GM12878 (cell line): ENCODE measurements around the gene DTD1.
A peak's percentile ranks its signal among the peaks of the same experiment; 100 is the strongest.

ENCODE experiments used
- FOXM1 ChIP-seq: IDR thresholded peaks from 2 replicates; pipeline ENCODE4 v1.6.1; 2012; ENCODE audit warnings: low read depth, mild to moderate bottlenecking, inconsistent platforms, low read length, moderate library complexity
- HDAC6 ChIP-seq: fragments of 200-600 bp; sonication (generic); IDR thresholded peaks from one replicate; pipeline ENCODE4 v1.8.0; 2017; ENCODE audit warnings: antibody characterized with exemption; ENCODE audit not compliant: unreplicated experiment
- TF ChIP-seq, protein P1 (sequence below): IDR thresholded peaks from 2 replicates; pipeline ENCODE4 v1.6.1; 2011; ENCODE audit warnings: borderline replicate concordance, low read depth, mild to moderate bottlenecking, moderate library complexity, mixed read lengths, low read length; ENCODE audit not compliant: insufficient read depth; ENCODE audit errors: extremely low read length

DNA sequence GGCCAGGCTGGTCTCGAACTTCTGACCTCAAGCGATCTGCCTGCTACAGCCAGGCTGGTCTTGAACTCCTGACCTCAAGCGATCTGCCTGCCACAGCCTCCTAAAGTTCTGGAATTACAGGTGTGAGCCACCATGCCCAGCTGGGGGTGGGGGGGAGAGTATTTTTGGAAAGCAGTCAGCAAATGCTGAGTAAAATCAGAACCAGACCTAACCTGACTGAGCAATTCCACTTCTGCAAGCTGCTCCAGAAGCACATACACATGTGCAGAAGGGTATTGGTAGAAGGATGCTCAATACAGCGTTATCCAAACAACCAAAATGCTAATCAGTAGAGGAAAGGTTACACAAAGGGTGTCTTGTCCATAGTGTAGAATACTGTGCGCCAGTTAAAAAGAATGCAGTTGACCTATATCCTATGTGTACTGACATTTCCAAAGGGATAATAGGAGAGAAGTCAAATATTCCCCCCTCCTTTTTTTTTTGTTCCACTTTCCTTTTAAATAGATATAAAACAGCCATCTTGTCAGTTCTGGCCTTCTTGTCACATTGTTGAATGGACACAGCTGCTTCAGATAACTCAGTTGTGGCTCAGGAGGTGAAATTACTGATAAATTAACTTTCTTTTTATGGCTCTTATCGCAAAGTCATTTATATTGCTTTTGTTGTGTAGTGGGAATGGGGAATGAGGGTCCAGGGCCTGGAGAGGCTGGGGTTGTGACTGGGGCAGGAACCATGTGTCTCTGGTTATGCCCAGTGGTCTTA, 74.6 kb downstream of the DTD1 start:
- TF ChIP-seq, protein P1, sequence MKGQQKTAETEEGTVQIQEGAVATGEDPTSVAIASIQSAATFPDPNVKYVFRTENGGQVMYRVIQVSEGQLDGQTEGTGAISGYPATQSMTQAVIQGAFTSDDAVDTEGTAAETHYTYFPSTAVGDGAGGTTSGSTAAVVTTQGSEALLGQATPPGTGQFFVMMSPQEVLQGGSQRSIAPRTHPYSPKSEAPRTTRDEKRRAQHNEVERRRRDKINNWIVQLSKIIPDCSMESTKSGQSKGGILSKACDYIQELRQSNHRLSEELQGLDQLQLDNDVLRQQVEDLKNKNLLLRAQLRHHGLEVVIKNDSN: no peak
- TF ChIP-seq HDAC6 (no peak), FOXM1 (peak; percentile 47; the same call in 1 of the 2 replicates)
